ENCODE results near the gene FAM174B.

The FAM174B gene

GRCh38 chr15:92657486-92657885 lies 1.9 kb upstream of the FAM174B start:
- H3F3A ChIP-seq (ENCODE audit: insufficient read depth, low read length), result no peaks in the 10 kb centered on the region
- H2AFZ ChIP-seq (ENCODE audit: low read length), result no peak overlapping the region
- no peak for TF ChIP-seq EZH2 (IDR thresholded peaks at IDR 0.05; ENCODE audit: borderline replicate concordance, low read length)
- TF ChIP-seq, protein P1, sequence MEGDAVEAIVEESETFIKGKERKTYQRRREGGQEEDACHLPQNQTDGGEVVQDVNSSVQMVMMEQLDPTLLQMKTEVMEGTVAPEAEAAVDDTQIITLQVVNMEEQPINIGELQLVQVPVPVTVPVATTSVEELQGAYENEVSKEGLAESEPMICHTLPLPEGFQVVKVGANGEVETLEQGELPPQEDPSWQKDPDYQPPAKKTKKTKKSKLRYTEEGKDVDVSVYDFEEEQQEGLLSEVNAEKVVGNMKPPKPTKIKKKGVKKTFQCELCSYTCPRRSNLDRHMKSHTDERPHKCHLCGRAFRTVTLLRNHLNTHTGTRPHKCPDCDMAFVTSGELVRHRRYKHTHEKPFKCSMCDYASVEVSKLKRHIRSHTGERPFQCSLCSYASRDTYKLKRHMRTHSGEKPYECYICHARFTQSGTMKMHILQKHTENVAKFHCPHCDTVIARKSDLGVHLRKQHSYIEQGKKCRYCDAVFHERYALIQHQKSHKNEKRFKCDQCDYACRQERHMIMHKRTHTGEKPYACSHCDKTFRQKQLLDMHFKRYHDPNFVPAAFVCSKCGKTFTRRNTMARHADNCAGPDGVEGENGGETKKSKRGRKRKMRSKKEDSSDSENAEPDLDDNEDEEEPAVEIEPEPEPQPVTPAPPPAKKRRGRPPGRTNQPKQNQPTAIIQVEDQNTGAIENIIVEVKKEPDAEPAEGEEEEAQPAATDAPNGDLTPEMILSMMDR (IDR thresholded peaks at IDR 0.05; ENCODE audit: low read length), result no peak
- no peak overlapping the region for H3K4me2 ChIP-seq (ENCODE audit: low read length)
- no peak overlapping the region for H3K27ac ChIP-seq (ENCODE audit: low read depth, low read length, poor library complexity, severe bottlenecking)
- H3K4me1 ChIP-seq (ENCODE audit: insufficient read depth, low read length, severe bottlenecking), result no peaks in the 10 kb centered on the region
- H3K9me2 ChIP-seq (ENCODE audit: low read depth, low read length), result no peaks in the 10 kb centered on the region
- no peak overlapping the region for H3K4me3 ChIP-seq (ENCODE audit: low read depth, low read length, poor library complexity, severe bottlenecking)
- H3K9me3 ChIP-seq (ENCODE audit: low read length), result no peaks in the 10 kb centered on the region
- no peaks in the 10 kb centered on the region for H3K27me3 ChIP-seq (ENCODE audit: insufficient read depth, low read length)
- H3K36me3 ChIP-seq (ENCODE audit: insufficient read depth, low read length), result no peaks in the 10 kb centered on the region
- no peaks in the 10 kb centered on the region for H3K79me2 ChIP-seq (ENCODE audit: insufficient read depth, low read length)
- no peaks in the 10 kb centered on the region for H4K20me1 ChIP-seq (ENCODE audit: insufficient read depth, low read length)
- no peak overlapping the region for H3K9ac ChIP-seq (ENCODE audit: low read length)

- Histone ChIP-seq H2AFZ (ENCODE audit: low read length) (no peak overlapping the region), H3K79me2 (ENCODE audit: insufficient read depth, low read length) (no peaks in the 10 kb centered on the region), H3K9me3 (ENCODE audit: low read length) (0 out of 2 replicates have a peak, but pooled peaks cover 1% of the 10 kb centered on the region), H3K4me2 (ENCODE audit: low read length) (no peak overlapping the region), H3K27ac (ENCODE audit: low read depth, low read length, poor library complexity, severe bottlenecking) (no peak overlapping the region), H3K9me2 (ENCODE audit: low read depth, low read length) (no peaks in the 10 kb centered on the region), H3K36me3 (ENCODE audit: insufficient read depth, low read length) (no peaks in the 10 kb centered on the region), H3F3A (ENCODE audit: insufficient read depth, low read length) (no peaks in the 10 kb centered on the region), H3K27me3 (ENCODE audit: insufficient read depth, low read length) (no peaks in the 10 kb centered on the region), H3K9ac (ENCODE audit: low read length) (no peak overlapping the region), H3K4me3 (ENCODE audit: low read depth, low read length, poor library complexity, severe bottlenecking) (no peak overlapping the region), H3K4me1 (ENCODE audit: insufficient read depth, low read length, severe bottlenecking) (no peaks in the 10 kb centered on the region), H4K20me1 (ENCODE audit: insufficient read depth, low read length) (no peaks in the 10 kb centered on the region)
- no peak for TF ChIP-seq EZH2 (IDR thresholded peaks at IDR 0.05; ENCODE audit: borderline replicate concordance, low read length)
- TF ChIP-seq, protein P1 (IDR thresholded peaks at IDR 0.05; ENCODE audit: low read length), result no peak
These were observed 514 bp upstream of the FAM174B start for GRCh38 chr15:92656089-92656488.

DNA sequence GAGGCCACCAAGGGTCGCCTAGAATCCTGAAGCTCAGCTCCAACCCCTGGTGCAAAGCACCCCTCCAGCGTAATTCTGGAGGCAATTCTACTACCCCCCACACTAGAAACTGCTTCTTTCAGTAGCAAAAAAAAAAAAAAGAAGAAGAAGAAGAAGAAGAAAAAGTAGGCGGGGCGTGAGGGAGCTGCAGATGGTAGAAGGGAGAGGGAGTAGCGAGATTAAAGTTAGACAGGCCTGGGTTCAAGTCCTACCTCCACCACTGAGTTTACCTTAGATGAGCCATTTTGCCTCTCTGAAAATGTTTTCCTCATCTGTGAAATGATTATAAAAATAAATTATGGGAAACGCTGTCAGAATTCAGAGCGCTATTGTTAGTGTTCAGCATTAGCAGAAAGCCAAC lies 913 bp downstream of the FAM174B start:
- Histone ChIP-seq H3K36me3 (ENCODE audit: insufficient read depth, low read length) (no peaks in the 10 kb centered on the region), H3K27ac (ENCODE audit: low read depth, low read length, poor library complexity, severe bottlenecking) (no peak overlapping the region), H3K9me2 (ENCODE audit: low read depth, low read length) (no peaks in the 10 kb centered on the region), H2AFZ (ENCODE audit: low read length) (no peak overlapping the region), H3K4me3 (ENCODE audit: low read depth, low read length, poor library complexity, severe bottlenecking) (no peak overlapping the region), H3K9me3 (ENCODE audit: low read length) (0 out of 2 replicates have a peak, but pooled peaks cover 2% of the 10 kb centered on the region), H3F3A (ENCODE audit: insufficient read depth, low read length) (no peaks in the 10 kb centered on the region), H3K4me1 (ENCODE audit: insufficient read depth, low read length, severe bottlenecking) (no peaks in the 10 kb centered on the region), H4K20me1 (ENCODE audit: insufficient read depth, low read length) (no peaks in the 10 kb centered on the region), H3K79me2 (ENCODE audit: insufficient read depth, low read length) (no peaks in the 10 kb centered on the region), H3K4me2 (ENCODE audit: low read length) (no peak overlapping the region), H3K27me3 (ENCODE audit: insufficient read depth, low read length) (peaks cover 4% of the 10 kb centered on the region; the same call in 1 of the 2 replicates), H3K9ac (ENCODE audit: low read length) (no peak overlapping the region)
- TF ChIP-seq EZH2 (IDR thresholded peaks at IDR 0.05; ENCODE audit: borderline replicate concordance, low read length), result no peak
- TF ChIP-seq, protein P1 (IDR thresholded peaks at IDR 0.05; ENCODE audit: low read length), result no peak

Measured in OCI-LY1 (cell line).